ENCODE data around the gene TMEM218.

DNA sequence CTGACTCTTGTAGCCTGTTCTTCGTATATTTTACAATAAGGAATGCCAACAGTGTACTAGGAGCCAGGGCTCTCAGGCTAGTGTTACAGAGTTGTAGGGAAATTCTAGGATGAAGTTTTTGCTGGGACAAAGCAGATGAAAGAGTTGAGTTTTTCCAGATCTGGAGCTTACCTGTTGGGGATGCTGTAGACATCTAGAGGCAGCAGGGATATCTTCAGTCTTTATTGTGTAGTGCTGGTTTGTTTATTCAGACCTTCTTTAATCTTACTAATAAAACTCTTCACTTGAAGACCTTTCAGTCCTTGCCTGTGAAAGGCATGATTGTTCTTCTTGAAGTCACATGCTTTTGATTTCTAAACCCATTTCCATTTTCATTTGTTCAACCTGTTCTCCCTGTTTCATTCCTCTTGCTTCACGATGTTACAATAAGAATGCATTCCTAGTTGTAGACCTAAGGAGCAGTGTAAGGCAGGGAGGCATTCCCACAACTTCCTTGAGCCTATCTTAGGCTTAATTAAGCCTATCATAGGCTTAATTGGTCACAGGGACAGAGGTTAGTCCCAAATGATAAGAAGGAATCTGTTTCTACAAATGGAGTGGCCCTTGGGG, 56.2 kb downstream of the TMEM218 start:
- TF ChIP-seq POLR2A (IDR thresholded peaks at IDR 0.05; ENCODE audit: low read length) (no peak), GATA1 (IDR thresholded peaks at IDR 0.05; ENCODE audit: low read depth, low read length) (no peak)
